Loucy (cell line): ENCODE data around the gene ZNF337.

Experiments used
- EZH2phosphoT487 ChIP-seq: fragments of 200-600 bp; IDR thresholded peaks from 2 replicates; pipeline ENCODE4 v1.6.1; 2018; ENCODE audit warnings: antibody characterized with exemption, mild to moderate bottlenecking, moderate library complexity, borderline replicate concordance
- TF ChIP-seq, protein P1 (sequence below): fragments of 200-600 bp; sonication (generic); conservative IDR thresholded peaks from 2 replicates; pipeline ENCODE4 v1.5.1; 2014; ENCODE audit warnings: mild to moderate bottlenecking, antibody characterized with exemption, low read length

DNA sequence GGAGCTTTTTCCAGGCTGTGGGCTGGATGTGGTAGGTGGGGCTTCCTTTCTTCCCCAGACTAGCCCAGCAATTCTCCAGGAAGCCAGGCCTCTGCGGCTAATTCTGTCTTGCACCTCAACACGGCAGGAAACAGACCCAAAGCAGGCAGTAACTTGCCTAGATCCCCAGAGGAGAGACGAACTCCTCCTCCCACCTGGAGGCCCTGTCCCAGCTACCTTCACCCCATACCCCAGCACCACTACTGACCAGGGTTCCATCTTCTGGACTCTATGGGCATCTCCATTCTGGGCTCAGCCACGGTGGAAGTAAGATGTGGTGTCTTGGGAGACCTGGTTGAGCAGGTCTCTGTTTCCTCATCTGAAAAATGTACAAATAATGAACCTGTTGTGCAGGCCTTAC lies 48.4 kb upstream of the ZNF337 start:
- TF ChIP-seq, protein P1, sequence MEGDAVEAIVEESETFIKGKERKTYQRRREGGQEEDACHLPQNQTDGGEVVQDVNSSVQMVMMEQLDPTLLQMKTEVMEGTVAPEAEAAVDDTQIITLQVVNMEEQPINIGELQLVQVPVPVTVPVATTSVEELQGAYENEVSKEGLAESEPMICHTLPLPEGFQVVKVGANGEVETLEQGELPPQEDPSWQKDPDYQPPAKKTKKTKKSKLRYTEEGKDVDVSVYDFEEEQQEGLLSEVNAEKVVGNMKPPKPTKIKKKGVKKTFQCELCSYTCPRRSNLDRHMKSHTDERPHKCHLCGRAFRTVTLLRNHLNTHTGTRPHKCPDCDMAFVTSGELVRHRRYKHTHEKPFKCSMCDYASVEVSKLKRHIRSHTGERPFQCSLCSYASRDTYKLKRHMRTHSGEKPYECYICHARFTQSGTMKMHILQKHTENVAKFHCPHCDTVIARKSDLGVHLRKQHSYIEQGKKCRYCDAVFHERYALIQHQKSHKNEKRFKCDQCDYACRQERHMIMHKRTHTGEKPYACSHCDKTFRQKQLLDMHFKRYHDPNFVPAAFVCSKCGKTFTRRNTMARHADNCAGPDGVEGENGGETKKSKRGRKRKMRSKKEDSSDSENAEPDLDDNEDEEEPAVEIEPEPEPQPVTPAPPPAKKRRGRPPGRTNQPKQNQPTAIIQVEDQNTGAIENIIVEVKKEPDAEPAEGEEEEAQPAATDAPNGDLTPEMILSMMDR = no peak
- TF ChIP-seq EZH2phosphoT487 = no peak
